Chondrocyte (in vitro differentiated cells): ENCODE data around the gene NUP62. TPM values are rescaled to one million over a fixed set of nuclear protein-coding genes. Genes with fewer than 3 reads are reported as not detected.
"Not testable (repeated sequence)": the region's sequence is repeated elsewhere in the genome, so short reads cannot be mapped to it uniquely, and the experiment has no call there.

Source experiments
- DNase-seq: peaks from one replicate; pipeline ENCODE4 v3.0.0; 2021; ENCODE audit warnings: mixed read lengths, low spot score
- H3K27ac Mint-ChIP-seq: one replicate; pipeline ENCODE4 v1.8.0; 2021; ENCODE audit warnings: mild to moderate bottlenecking, moderate library complexity, mixed read lengths; ENCODE audit not compliant: unreplicated experiment
- H3K27me3 Mint-ChIP-seq: 2 replicates; pipeline ENCODE4 v1.8.0; 2021; ENCODE audit warnings: low read depth, mixed read lengths
- H3K36me3 Mint-ChIP-seq: 2 replicates; pipeline ENCODE4 v1.8.0; 2021; ENCODE audit warnings: low read depth, mixed read lengths
- H3K4me1 Mint-ChIP-seq: 2 replicates; pipeline ENCODE4 v1.8.0; 2021; ENCODE audit warnings: low read depth, mild to moderate bottlenecking, mixed read lengths
- H3K4me3 Mint-ChIP-seq: one replicate; pipeline ENCODE4 v1.8.0; 2021; ENCODE audit warnings: mild to moderate bottlenecking, moderate library complexity, mixed read lengths; ENCODE audit not compliant: unreplicated experiment
- H3K9me3 Mint-ChIP-seq: 2 replicates; pipeline ENCODE4 v1.8.0; 2021; ENCODE audit warnings: low read depth, mixed read lengths
- total RNA-seq: library from RNA; stranded (reverse); gene quantifications from 3 replicates; pipeline ENCODE4 v1.2.1, GENCODE V29; 2021
- TF ChIP-seq, protein P1 (sequence below): fragments of 200-600 bp; sonication (generic); IDR thresholded peaks from 2 replicates; pipeline ENCODE4 v1.5.0; 2021; ENCODE audit warnings: antibody characterized with exemption, mild to moderate bottlenecking, moderate library complexity

The NUP62 gene
- total RNA-seq, 1 donor from 2014 or later, result 44.7 TPM

DNA sequence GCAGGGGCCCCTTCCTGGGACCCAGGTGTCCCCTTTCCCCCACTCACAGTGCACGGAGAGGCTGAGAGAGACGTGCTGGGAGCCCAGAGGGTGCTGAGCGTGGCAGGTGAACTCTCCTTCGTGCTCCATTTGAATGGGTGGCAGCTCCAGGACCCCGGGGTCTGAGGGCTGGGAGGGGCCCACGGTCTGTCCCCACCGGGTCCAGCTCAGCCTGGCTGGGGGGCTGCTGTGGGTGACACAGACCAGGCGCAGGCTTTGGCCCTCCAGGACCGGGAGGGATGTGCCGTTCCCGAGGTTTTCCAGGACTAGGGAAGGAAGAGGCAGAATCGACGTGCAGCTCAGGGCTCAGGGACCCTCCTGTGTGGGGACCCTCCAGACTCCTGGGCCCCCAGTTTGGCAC is 29.3 kb upstream of the NUP62 start:
- peaks cover 18% of the 10 kb centered on the region for H3K27me3 Mint-ChIP-seq
- DNase-seq, result peak; percentile 78
- not testable (repeated sequence) for H3K36me3 Mint-ChIP-seq, H3K9me3 Mint-ChIP-seq, H3K27ac Mint-ChIP-seq, H3K4me1 Mint-ChIP-seq, H3K4me3 Mint-ChIP-seq

DNA sequence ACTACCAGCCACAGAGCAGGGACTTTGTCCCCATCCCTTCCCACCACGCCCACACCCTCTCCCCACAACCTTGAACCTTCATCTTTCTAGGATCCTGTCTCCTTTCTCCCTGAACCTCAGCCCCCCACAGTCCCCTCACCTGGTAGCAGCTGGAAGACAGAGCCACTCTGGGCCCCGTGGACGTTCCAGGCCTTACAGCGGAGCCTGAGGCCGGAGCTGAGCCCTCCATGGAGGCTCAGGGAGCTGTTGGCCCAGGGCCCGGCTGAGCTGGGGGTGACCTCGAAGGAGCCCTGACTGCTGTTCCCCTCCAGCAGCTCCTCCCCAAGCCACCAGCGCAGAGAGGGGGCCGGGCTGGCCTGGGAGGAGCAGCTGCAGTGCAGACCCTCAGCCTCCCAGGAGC is 28.8 kb upstream of the NUP62 start:
- H3K36me3 Mint-ChIP-seq, H3K9me3 Mint-ChIP-seq, H3K4me1 Mint-ChIP-seq, H3K27ac Mint-ChIP-seq, H3K4me3 Mint-ChIP-seq: not testable (repeated sequence)
- peaks cover 23% of the 10 kb centered on the region for H3K27me3 Mint-ChIP-seq
- DNase-seq, result peak; percentile 35

DNA sequence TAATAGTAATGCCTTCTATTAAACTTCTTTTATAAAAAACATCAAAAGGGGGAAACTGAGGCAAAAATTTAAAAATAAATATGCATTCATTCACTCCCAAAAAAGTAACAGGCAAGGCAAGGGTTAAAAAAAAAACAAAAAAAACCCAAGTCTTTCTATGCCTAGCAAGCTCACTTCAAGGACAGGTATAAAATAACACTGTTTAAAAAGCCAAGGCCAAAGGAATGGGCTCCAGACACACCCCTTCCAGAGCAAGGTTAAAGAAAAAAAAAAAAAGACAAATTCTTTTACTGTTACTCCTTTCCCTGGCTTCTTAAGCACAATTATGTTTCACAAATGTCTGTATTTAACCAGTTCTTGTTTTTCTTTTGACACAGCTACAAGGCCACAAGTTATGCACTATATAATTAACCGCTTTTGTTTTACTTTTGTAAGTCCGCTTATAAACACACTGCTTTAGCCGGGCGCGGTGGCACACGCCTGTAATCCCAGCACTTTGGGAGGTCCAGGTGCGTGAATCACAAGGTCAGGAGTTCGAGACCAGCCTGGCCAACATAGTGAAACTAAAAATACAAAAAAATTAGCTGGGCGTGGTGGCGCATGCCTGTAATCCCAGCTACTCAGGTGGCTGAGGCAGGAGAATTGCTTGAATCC is 28.1 kb upstream of the NUP62 start:
- peaks cover 3% of the 10 kb centered on the region for H3K4me1 Mint-ChIP-seq
- no peaks in the 10 kb centered on the region for H3K36me3 Mint-ChIP-seq
- no peak overlapping the region for H3K4me3 Mint-ChIP-seq
- H3K9me3 Mint-ChIP-seq, result no peaks in the 10 kb centered on the region
- TF ChIP-seq, protein P1, sequence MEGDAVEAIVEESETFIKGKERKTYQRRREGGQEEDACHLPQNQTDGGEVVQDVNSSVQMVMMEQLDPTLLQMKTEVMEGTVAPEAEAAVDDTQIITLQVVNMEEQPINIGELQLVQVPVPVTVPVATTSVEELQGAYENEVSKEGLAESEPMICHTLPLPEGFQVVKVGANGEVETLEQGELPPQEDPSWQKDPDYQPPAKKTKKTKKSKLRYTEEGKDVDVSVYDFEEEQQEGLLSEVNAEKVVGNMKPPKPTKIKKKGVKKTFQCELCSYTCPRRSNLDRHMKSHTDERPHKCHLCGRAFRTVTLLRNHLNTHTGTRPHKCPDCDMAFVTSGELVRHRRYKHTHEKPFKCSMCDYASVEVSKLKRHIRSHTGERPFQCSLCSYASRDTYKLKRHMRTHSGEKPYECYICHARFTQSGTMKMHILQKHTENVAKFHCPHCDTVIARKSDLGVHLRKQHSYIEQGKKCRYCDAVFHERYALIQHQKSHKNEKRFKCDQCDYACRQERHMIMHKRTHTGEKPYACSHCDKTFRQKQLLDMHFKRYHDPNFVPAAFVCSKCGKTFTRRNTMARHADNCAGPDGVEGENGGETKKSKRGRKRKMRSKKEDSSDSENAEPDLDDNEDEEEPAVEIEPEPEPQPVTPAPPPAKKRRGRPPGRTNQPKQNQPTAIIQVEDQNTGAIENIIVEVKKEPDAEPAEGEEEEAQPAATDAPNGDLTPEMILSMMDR, result no peak
- no peak overlapping the region for H3K27ac Mint-ChIP-seq
- peaks cover 23% of the 10 kb centered on the region for H3K27me3 Mint-ChIP-seq
- peak; percentile 7 for DNase-seq

DNA sequence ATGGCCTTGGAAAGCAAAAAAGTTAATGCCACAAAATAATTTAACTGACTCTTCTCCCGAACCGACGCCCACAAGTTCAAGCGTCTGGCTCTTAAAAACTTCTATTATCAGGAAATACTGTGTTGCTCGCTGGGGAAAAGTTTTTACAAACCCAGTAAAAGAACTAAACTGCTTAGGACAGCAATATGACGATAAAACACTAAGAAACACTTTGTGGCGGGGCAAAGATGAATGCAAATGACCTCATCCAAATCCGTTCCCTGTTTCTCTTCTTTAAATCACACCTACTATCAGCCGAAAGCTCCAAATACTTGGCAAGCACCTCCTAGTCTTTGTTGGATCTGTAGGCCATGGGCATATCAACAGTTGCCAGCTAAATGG is 26.8 kb upstream of the NUP62 start:
- H3K4me3 Mint-ChIP-seq, result no peak overlapping the region

DNA sequence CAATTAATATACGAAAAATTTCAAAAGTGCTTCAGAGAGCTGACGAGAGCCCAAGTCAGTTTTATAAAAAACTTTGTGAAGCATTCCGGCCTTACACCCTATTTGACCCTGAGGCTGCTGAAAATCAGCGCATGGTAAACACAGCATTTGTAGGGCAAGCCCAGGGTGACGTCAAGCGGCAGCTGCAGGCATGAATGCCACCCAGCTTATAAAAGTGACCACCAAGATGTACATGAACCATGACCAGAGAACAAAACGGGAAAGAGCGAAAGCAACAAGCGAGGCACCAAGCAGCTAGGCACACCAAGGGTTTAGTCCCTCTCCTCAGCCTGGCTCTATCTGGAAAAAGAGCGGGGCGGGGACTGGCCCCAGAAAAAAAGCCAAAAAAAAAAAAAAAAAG is 25.6 kb upstream of the NUP62 start:
- Mint-ChIP-seq H3K4me3 (no peak overlapping the region), H3K27ac (no peak overlapping the region), H3K9me3 (no peaks in the 10 kb centered on the region), H3K36me3 (no peaks in the 10 kb centered on the region), H3K27me3 (peaks cover 26% of the 10 kb centered on the region), H3K4me1 (peaks cover 7% of the 10 kb centered on the region)
- DNase-seq, result peak; percentile 43
- TF ChIP-seq, protein P1, result no peak

More for the DNA sequence above, 26.8 kb upstream of the NUP62 start:
- no peaks in the 10 kb centered on the region for H3K36me3 Mint-ChIP-seq
- TF ChIP-seq, protein P1, result no peak
- H3K27ac Mint-ChIP-seq, result no peak overlapping the region
- H3K4me1 Mint-ChIP-seq, result peaks cover 7% of the 10 kb centered on the region
- H3K9me3 Mint-ChIP-seq, result no peaks in the 10 kb centered on the region
- DNase-seq, result no peak
- H3K27me3 Mint-ChIP-seq, result peaks cover 23% of the 10 kb centered on the region

DNA sequence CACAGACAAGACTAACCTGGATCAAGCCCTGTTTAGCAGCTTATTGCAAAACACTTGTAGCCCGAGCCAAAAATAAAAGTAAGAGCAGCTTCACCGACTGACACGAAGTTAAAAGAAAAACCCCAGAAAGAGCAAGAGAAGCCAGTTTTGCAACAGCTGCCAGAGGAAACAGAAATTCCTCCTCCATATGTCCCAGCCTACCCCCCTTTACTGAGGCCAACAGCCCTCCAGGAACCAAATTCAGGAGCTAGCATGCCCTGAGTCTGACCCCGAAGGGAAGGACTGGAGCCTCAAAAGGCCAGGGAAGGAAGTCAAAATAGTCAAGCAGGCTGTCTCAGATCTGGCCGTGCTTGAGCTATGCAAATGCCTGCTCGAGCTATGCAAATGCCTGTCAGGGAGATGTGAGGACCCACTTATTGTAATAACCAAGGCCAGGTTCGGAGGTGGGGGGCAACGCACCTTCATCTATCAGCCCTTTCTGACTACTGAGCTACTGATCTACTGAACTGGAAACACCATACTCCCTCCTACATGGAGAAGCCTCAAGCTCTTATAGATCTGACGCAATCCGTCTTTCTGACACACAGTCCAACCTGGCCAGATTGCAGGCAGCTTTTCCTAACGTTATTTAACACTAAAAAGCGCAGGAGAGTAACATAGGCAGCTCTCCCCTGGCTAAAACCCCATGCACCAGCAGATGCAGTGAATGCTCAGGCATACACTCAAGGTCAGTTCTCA is 25.0 kb upstream of the NUP62 start:
- TF ChIP-seq, protein P1, result no peak
- H3K4me3 Mint-ChIP-seq, result no peak overlapping the region
- peaks cover 28% of the 10 kb centered on the region for H3K27me3 Mint-ChIP-seq
- no peaks in the 10 kb centered on the region for H3K36me3 Mint-ChIP-seq
- H3K9me3 Mint-ChIP-seq, result no peaks in the 10 kb centered on the region
- DNase-seq, result peak; percentile 14
- peaks cover 7% of the 10 kb centered on the region for H3K4me1 Mint-ChIP-seq
- no peak overlapping the region for H3K27ac Mint-ChIP-seq
